ENCODE measurements around the gene PRR22.

- TF ChIP-seq IRF1 (CRISPR knock-in tag; IDR thresholded peaks at IDR 0.05; ENCODE audit: borderline replicate concordance) = no peak
- no peak for TF ChIP-seq POLR2AphosphoS5 (IDR thresholded peaks at IDR 0.05; ENCODE audit: control insufficient read depth, insufficient read depth, low read depth, low read length)
- TF ChIP-seq GABPA (tag; conservative IDR thresholded peaks at IDR 0.05; ENCODE audit: low read depth) = no peak
- TF ChIP-seq ZNF197 (CRISPR knock-in tag; IDR thresholded peaks at IDR 0.05; ENCODE audit: low read depth) = no peak
- no peak for TF ChIP-seq ATF7 (IDR thresholded peaks at IDR 0.05)
- TF ChIP-seq BACH1 (tag; IDR thresholded peaks at IDR 0.05) = no peak
- no peak for TF ChIP-seq JUND (IDR thresholded peaks at IDR 0.05; ENCODE audit: borderline replicate concordance, low read depth, low read length)
- no peak for TF ChIP-seq JUND (tag; IDR thresholded peaks at IDR 0.05; ENCODE audit: borderline replicate concordance, low read depth, low read length)
Measured at GRCh38 chr19:5798244-5798643, 13.7 kb upstream of the PRR22 start.

All from K562 (cell line).